T1000 (cell line): ENCODE data around the gene LIG1.
"Not testable (repeated sequence)": the region's sequence is repeated elsewhere in the genome, so short reads cannot be mapped to it uniquely, and the experiment has no call there.

Experiments
- DNase-seq: peaks from one replicate; lab custom pipeline; 2025; ENCODE audit warnings: mixed read lengths; lab: John Stamatoyannopoulos, UW

LIG1 gene

DNA sequence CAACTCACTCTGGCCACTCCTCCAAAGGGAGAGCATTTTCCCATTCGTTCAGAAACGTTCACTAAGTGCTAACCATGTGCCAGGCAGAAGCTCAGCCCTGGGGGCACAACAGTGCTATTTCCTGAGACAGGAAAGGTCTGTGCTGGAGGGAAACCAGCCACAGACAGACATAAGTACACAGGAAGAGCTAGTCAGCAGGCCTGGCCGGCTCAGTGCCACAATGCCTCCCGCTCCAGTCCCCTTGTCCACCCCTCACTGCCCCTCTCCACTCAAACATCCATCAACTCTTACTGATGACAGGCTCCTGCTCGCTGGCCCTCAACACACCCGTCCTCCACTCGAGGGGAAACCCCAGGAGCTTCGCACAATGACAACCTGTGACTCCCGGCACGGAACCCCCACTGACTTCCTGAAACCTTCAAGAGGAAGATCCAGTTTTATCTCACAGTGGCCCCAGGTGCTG is 48.2 kb downstream of the LIG1 start:
- DNase-seq: no peak

DNA sequence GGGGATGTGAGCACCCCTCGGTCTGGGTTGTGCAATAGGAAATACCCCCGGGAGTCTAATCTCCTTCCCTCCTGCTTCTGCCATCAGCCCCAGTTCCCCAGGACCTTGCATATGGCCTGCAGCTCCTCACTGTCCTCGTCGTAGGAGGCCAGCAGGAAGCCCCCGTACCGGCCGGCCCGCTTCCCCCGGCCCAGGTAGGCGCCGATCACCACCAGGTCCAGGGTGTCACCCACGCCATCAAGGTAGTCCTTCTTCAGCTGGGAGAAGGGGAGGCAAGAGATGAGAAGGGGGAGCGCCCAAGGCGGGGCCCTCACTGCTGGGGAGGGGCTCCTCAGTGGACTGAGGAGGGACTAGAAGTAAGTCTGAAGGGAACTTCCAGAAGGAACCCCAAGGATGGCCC is 49.1 kb downstream of the LIG1 start:
- DNase-seq: no peak

DNA sequence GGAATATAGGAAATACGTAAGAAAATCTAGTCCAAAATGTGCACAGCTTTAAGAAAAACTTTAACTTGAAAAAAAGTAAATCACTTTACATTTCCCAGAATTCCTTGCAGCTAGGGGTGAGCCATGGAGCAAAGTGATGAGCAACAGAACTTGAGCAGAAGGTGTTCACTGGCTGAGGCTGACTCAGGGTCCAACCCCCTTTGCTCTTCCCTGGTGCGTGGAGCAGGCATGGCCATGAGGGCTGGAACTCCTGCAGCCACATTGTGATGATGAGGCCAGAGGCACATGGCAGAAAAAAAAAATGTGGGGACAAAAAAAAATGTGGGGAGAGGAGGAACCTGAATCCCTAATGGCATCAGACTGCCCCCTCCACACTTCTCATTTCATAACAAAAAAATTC is 49.6 kb downstream of the LIG1 start:
- no peak for DNase-seq

DNA sequence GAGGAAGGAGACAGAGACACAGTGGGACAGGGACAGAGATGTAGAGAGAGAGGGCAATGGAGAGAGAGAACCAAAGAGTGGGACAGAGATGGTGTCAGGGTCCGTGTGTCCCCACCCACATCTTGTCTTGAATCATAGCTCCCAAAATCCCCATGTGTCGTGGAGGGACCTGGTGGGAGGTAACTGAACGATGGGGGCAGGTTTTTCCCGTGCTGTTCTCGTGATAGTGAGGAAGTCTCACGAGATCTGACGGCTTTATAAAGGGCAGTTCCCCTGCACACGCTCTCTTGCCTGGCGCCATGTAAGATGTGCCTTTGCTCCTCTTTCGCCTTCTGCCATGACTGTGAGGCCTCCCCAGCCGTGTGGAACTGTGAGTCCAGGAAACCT is 52.0 kb downstream of the LIG1 start:
- no peak for DNase-seq

DNA sequence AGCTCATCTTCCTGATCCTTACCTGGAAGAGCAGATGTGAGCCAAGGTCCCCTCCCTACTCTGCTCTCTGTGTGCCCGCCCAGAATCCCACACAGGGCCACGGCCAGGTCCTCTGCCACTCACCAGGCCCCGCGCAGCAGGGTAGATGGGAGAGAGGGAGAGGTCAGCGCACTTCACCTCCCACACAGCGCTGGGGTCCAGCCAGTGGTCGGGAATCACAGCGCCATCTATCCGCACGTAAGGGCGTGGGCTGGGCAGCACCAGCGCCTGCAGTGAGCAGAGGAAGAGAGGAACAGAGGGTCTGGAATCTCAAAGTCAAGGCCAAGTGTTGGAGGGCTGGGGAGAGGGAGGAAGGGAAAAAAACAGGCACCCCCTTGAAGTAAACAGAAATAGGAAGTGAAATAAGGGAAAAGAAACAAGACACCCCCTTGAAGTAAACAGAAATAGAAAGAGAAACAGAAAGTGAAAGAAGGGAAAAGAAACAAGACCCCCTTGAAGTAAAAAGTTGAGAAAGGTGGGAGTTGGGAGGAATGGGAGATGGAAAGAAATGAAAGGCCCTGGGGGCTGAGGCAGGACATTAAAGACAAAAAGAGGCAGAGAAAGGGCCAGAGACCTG is 52.5 kb downstream of the LIG1 start:
- DNase-seq: no peak

DNA sequence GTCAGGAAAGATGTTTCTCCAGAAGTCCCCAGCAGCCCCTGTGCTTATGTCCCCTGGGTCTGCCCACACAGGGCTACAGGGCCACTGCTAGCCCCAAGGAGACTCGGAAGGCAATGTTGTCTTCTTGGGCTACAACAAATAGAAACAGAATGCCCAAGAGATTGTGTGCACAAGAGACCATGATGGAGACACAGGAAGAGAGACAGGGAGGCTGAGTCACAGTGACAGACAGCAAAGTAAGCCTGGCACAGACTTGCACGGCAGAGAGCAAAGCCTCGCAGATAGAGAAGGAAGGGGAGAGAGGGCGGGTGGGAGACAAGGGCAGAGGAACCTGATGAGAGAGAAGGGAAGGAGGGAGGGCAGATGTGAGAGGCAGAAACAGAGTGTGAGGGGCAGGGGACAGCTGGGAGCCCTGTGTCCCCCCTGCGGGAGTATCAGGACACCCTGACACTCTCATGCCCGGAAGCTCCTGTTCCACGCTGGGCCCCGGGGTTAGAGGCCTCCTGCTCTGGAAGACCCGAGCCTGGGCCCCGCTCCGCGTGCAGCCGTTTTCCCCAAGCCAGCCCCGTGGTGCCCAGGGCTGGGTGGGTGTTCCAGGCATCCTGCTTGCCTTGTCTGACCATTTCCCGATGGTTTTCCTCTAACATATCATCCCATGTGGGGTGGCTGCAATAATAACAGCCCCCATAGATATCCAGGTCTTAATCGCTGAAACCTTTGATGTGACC is 56.8 kb downstream of the LIG1 start:
- no peak for DNase-seq

DNA sequence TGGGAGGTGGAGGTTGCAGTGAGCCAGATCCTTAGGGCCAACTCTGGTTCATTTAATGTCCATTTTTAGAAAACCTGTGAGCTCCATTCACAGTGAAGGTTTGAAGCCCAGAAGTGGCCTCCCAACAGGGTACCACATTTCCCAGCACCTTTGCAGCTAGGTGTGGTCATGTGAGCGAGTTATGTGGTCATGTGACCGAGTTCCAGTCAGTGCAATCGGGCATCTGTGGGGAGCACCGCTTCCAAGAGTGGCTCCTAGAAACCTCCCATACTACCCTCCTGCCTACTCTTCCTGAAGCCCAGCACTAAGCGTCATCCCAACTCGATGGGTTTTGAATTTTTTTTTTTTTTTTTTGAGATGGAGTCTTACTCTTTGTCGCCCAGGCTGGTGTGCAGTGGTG is 58.9 kb downstream of the LIG1 start:
- no peak for DNase-seq

DNA sequence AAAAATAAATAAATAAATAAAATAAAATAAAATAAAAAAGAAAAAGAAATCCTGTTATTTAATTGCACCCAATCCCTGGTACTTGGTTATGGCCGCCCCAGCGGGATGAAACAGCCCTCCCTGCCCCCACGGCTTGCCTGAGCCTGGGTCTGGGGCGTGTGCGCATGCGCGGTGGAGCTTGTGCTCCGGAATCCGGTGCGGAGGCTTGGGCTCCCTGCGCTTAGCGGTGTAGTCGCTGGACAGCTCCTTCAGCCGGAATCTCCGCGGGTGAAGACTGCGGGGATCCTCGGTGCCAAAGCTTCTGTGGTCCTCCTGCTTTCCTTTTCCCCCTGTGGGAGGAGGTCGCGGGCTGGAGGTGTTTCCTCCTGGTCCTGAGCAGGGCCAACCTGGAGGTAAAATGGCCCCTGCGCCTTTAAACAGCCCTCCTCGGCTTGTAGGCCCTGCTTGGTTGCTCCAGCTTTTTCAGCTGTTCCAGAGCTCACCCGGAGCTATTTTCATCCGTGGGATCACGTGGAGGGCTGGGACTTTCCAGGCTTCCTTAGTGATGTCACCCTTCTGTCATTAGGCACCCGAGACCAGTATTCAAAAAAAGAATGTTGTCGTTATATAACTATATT is 59.7 kb downstream of the LIG1 start, which contains the start of gene PLA2G4C:
Gene PLA2G4C, minus strand, starts transcription at position 468 of the 617 bp plus-strand sequence. CDS start 4,288 bp downstream, outside the sequence.
- DNase-seq: peak; percentile 80

DNA sequence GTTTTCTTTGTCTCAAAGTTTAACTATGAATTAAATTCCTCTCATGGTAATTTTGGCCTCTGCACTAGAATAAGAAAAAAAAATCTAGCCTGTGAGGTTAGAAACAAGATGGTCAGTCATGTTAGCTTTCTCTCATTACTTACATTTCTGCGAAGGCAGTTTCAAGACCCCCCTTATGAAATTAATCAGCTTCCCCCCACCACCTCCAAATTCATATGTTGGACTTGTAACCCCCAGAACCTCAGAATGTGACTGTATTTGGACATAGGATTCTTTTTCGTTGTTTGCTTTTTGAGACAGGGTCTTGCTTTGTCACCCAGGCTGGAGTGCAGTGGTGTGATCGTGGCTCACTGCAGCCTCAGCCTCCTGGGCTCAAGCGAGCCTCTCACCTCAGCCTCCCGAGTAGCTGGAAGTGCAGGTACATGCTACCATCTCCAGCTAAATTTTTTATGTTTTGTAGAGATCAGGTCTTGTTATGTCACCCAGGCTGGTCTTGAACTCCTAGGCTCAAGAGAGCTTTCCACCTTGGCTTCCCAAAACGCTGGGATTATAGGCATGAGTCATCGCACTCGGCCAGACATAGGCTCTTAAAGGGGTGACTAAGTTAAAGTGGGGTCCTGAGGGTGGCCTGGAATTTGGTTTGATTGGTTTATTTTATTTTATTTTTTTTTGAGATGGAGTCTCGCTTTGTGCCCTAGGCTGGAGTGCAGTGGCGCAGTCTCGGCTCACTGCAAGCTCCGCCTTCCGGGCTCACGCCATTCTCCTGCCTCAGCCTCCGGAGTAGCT is 61.0 kb downstream of the LIG1 start:
- no peak for DNase-seq

DNA sequence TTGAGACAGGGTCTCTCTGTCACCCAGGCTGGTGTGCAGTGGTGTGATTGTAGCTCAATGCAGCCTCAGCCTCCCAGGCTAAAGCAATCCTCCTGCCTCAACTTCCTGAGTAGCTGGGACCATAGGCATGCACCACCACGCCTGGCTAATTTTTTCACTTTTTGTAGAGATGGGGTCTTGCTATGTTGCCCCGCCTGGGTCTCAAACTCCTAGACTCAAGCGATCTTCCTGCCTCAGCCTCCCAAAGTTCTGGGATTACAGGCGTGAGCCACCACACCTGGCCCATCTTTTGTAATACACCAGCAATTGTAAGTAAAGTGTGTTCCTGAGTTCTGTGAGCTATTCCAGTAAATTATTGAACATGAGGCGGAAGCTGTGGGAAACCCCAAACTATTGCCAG is 66.2 kb downstream of the LIG1 start:
- DNase-seq: no peak

DNA sequence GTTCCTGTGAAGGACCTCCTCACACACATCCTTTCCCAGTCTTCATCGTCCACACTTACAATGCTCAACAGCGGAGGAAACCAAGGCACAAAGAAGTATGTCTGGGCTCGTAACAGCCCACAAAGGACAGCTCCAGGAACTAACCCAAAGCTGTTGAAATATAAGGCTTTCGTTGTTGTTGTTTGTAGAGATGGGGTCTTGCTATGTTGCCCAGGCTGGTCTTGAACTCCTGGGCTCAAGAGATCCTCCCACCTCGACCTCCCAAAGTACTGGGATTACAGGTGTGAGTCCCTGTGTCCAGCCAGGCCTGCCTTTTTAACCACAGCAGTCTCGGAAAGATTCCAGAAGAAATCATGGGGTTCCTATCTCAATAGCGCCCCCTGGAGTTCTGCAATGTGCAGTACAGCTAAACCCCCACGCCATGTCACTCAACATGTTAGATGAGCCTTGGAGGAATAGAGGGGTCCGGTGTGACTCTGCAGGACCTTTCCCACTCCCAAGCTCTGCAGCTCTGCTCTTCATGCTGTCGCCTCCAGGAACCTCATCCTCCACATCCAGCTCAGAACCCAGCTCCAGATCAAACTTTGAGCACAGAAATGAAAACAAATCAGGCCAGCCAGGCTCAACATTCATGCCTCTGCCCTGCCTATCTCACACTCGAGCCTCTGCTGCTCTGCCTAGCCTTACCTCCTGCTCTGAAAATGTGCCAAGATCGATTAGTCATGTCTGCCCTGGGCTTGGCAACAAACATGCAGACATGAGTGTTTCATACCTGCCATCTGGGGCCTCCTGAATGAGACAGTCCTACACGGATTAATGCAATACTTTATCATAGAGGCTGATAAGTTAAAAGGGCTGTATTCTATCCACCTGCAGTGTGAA is 67.0 kb downstream of the LIG1 start:
- no peak for DNase-seq

DNA sequence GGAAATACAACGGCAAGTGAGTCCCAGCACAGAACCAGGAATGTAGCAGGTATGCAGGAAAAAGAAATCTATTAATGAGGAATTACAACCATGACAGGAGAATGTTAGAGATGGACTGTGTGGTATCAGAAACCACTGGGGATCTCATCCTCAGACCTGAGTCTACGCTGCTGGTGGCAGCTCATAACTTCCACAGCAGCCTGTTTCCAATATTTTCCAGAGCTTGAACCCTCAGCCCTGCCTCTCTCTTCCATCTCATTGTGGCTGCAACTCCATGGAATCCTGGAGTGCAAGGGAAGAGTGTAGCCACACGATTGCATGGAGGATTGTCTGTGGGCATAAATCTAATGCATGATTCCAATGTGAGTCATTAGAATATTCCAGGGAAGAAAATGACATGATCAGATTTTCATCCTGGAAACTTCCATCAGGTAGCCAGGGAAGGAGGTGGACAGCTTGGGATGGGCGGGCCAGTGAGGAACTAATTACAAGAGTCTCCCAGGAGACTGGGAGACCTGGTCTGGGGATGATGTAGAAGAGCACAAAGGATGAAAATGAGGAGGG is 74.5 kb downstream of the LIG1 start:
- no peak for DNase-seq

DNA sequence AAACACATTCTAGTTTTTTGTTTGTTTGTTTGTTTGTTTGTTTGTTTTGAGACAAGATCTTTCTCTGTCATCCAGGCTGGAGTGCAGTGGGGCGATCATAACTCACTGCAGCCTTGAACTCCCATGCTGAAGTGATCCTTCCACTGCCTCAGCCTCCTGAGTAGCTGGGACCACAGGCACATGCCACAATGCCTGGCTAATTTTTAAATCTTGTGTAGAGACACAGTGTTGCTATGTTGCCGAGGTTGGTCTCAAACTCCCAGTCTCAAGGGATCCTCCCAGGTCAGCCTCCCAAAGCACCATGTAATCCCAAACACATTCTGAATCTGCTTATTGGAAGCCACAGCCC is 75.3 kb downstream of the LIG1 start:
- DNase-seq: no peak

DNA sequence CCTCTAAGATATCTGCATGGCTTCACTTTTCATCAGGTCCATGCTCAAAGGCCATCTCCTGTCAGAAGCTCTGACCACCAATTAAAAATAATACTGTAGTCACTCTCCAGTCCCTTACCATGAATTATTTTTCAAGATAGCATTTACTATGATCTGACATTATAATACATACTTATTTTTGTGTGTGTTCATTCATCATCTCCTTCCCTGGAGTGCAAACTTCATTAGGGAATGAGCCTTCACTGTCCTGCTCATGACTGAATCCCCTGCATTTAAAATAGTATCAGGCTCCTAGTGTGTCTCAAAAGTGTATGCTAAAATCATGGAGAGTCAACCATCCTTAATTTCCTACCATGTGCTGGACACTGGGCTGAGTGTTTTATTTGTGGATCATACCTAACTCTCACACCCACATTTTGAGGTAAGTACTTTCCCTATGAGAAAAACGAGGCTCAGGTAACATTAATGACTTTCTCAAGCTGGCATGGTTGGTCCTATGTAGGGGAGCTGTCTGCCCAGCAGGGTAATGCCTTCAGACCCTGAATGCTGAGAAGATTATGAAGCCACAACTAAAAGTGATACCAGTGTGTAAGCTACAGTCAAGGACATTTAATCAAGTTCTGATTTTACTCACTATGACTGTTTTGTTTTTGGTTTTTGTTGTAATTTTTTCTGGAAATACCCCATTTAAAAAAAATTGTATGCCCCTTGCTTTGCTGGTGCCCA is 75.9 kb downstream of the LIG1 start:
- no peak for DNase-seq

DNA sequence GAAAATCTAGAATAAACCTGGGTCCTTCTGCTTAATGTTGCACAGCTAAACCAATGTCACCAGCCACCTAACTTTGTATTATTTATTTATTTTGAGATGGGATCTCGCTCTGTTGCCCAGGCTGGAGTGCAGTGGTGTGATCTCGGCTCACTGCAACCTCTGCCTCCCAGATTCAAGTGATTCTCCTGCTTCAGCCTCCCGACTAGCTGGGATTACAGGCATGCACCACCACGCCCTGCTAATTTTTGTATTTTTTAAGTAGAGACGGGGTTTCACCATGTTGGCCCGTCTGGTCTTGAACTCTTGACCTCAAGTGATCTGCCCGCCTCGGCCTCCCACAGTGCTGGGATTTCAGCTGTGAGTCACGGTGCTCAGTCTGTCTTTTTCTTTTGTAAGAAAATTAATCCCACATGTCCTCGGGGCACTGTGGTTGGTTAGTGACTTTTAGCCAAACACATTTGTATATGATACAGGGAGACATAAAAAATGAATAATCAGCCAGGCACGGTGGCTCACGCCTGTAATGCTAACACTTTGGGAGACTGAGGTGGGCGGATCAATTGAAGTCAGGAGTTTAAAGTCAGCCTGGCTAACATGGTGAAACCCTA is 78.9 kb downstream of the LIG1 start:
- DNase-seq: peak; percentile 76

DNA sequence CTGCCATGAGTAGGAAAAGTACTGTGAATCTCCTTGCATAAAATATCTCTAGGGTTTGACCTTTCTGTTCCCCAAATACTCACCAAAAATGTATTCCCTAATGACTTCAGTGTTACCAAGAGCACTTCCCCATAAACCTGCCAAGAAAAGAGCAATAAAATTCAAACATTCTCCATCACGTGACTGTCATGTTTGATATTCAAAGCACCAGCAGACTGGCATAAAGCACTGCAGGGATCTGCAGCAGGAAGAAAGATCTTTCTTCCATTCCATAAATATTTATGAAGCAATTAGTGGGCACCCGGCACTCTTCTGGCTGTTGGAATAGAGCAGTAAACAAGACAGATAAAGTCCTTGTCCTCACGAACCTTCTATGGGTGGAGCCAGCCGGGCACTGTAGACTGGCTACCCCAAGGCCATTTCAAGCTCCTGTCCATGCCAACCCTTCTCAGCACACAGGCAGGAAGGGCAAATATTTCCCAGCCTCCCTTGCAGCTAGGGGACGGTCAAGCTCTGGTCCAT is 79.8 kb downstream of the LIG1 start:
- DNase-seq: peak; percentile 14

DNA sequence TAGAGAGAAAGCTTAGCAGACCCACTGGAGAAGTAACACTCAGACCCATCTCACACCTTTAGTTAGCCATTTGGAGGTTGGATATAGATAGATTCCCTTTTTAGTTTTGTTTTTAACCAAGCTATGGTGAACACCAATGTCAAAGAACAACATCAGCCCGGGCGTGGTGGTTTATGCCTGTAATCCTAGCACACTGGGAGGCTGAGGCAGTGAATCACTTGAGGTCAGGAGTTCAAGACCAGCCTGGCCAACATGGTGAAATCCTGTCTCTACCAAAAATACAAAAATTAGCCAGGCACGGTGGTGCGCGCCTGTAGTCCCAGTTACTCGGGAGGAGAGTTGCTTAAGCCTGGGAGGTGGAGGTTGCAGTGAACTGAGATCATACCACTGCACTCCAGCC is 81.2 kb downstream of the LIG1 start:
- not testable (repeated sequence) for DNase-seq

DNA sequence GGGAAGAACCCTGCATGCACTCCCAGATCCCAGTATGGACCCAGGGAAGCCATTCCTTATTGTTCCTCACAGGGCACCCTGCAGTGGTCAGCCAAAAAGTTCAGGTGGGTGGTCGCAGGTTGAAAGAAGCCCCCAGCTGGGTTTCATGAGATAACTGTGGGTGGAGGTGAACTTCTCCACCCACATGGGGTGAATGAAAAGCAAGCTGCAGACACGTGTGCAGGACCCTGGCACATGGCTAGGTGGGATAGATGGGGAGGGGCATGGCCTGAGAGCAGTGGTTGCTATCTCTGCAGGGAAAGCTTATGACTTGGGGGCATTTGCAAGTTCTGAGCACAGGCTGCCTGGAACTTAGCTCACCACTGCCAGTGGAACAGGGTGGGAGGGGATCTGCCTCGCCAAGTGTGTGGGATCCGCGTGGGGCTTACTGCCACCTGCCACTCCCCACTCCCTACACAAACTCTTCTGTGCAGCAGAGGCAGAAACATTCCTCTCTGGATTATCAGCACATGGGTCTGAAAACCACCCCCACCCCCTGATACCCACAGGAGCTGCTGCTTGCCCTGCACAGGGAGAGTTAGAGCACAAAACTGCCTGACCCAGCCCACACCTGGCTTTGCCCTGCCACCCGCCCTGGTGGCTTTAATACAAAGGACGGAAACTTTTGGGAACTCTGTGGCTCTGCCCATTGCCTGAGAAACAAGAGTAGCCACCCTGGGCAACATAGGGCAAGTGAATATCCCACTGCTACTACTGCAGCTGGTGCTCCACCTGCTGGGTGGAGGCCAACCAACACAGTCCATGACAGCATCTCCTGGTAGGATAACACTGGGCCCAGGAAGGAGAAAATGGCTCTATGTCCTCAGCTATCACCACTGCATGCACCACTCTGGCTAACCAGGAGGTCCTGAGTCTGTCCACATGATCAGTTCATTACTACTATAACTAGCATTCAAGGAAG is 84.0 kb downstream of the LIG1 start:
- DNase-seq: no peak

DNA sequence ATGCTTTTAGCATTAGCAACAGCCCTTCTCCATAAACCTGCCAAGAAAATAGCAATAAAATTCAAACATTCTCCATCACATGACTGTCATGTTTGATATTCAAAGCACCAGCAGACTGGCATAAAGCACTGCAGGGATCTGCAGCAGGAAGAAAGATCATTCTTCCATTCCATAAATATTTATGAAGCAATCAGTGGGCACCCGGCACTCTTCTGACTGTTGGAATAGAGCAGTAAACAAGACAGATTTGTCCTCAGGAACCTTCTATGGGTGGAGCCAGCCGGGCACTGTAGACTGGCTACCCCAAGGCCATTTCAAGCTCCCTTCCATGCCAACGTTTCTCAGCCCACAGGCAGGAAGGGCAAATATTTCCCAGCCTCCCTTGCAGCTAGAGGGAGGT is 85.1 kb downstream of the LIG1 start:
- no peak for DNase-seq
